HL-60 (cell line): ENCODE data around the gene R3HCC1L.

ENCODE experiments used
- DNase-seq, 2 experiments: peaks; one replicate each; pipeline ENCODE4 v3.0.0-alpha.2; 2010 to 2020; ENCODE audit warnings: low read depth in 1 of 2, low spot score in 1 of 2
- H3K27ac ChIP-seq: fragments of 250-450 bp; sonication (Bioruptor Pico); replicated peaks from 2 replicates; pipeline ENCODE4 v1.5.1; 2020; ENCODE audit warnings: mild to moderate bottlenecking, moderate library complexity
- H3K27me3 ChIP-seq: fragments of 250-450 bp; sonication (Bioruptor Pico); 2 replicates; pipeline ENCODE4 v1.5.1; 2021; ENCODE audit warnings: mild to moderate bottlenecking, moderate library complexity; ENCODE audit not compliant: insufficient read depth, poor library complexity, severe bottlenecking
- H3K4me3 ChIP-seq: replicated peaks from 2 replicates; pipeline ENCODE4 v1.5.1; 2011; ENCODE audit warnings: mild to moderate bottlenecking, control low read depth, low read length; ENCODE audit not compliant: insufficient read depth
- GABPA ChIP-seq: IDR thresholded peaks from 2 replicates; pipeline ENCODE4 v1.6.1; 2012; ENCODE audit warnings: low read depth
- POLR2AphosphoS5 ChIP-seq: IDR thresholded peaks from 2 replicates; pipeline ENCODE4 v1.6.1; 2012; ENCODE audit warnings: low read depth
- REST ChIP-seq: IDR thresholded peaks from 2 replicates; pipeline ENCODE4 v1.6.1; 2012; ENCODE audit warnings: low read depth; ENCODE audit not compliant: insufficient replicate concordance
- SPI1 ChIP-seq: IDR thresholded peaks from 2 replicates; pipeline ENCODE4 v1.6.1; 2012; ENCODE audit warnings: low read depth, mild to moderate bottlenecking, borderline replicate concordance
- TF ChIP-seq, protein P1 (sequence below): IDR thresholded peaks from one replicate; pipeline ENCODE4 v1.5.1; 2011; ENCODE audit warnings: low read length, control low read depth, inconsistent platforms; ENCODE audit not compliant: insufficient read depth

The R3HCC1L gene

DNA sequence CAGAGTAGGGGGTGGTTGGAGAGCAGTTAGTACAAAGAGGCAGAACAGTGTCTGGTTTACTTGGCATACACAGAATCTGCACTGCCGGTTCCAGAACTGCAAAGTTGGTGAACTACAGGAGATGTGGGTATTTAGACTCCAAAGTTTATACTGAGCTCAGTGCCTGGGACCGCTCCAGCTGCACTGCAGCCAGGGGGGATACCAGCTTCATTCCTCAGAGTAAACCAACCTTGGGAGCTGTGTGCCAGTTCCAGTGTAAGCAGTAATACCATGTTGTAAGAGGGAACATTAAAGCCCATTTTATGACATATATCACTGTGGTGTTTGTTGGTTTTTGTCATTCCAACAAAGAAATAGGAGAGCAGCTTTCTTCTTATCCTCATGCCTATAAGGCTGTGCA lies 110.1 kb downstream of the R3HCC1L start:
- Histone ChIP-seq H3K27me3 (no peaks in the 10 kb centered on the region), H3K27ac (no peak overlapping the region), H3K4me3 (no peak overlapping the region)
- no peak for TF ChIP-seq GABPA
- TF ChIP-seq REST = no peak
- TF ChIP-seq, protein P1, sequence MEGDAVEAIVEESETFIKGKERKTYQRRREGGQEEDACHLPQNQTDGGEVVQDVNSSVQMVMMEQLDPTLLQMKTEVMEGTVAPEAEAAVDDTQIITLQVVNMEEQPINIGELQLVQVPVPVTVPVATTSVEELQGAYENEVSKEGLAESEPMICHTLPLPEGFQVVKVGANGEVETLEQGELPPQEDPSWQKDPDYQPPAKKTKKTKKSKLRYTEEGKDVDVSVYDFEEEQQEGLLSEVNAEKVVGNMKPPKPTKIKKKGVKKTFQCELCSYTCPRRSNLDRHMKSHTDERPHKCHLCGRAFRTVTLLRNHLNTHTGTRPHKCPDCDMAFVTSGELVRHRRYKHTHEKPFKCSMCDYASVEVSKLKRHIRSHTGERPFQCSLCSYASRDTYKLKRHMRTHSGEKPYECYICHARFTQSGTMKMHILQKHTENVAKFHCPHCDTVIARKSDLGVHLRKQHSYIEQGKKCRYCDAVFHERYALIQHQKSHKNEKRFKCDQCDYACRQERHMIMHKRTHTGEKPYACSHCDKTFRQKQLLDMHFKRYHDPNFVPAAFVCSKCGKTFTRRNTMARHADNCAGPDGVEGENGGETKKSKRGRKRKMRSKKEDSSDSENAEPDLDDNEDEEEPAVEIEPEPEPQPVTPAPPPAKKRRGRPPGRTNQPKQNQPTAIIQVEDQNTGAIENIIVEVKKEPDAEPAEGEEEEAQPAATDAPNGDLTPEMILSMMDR = no peak
- TF ChIP-seq POLR2AphosphoS5 = no peak
- TF ChIP-seq SPI1 = no peak
- DNase-seq = no peak

GRCh38 chr10:98246911-98247805 lies 112.7 kb downstream of the R3HCC1L start:
- H3K4me3 ChIP-seq = no peak overlapping the region
- TF ChIP-seq GABPA (no peak), SPI1 (no peak)
- TF ChIP-seq, protein P1 = no peak
- no peak overlapping the region for H3K27ac ChIP-seq
- H3K27me3 ChIP-seq = no peaks in the 10 kb centered on the region
- DNase-seq = no peak

GRCh38 chr10:98248018-98248417 lies 113.6 kb downstream of the R3HCC1L start:
- Histone ChIP-seq H3K4me3 (no peak overlapping the region), H3K27me3 (no peaks in the 10 kb centered on the region), H3K27ac (no peak overlapping the region)
- no peak for DNase-seq
- TF ChIP-seq, protein P1 = no peak
- TF ChIP-seq REST (no peak), GABPA (no peak), POLR2AphosphoS5 (no peak), SPI1 (no peak)
